Heart left ventricle (tissue), 16 donors: Measurements from ENCODE around the gene WDR90. TPM values are rescaled to one million over a fixed set of nuclear protein-coding genes. Genes with fewer than 3 reads are reported as not detected.

Experiments
- ATAC-seq, 4 donors: fragments of 200-7000 bp; cut with Tn5 transposase; one replicate each; pipeline ENCODE4 v1.9.1; 2020 to 2022; ENCODE audit warnings: moderate library complexity in 4 of 4, mild to moderate bottlenecking in 3 of 4, moderate number of reproducible peaks in 1 of 4
- DNase-seq, 5 donors: peaks; one replicate each; pipeline ENCODE4 v3.0.0-alpha.2; 2020
- H3K27ac ChIP-seq, 12 donors: fragments of 200-600 bp; sonication (generic) in 4 of 12; one replicate each; pipeline versions ENCODE4 v1.5.0 to v1.8.0; 2016 to 2022; ENCODE audit warnings: mild to moderate bottlenecking in 2 of 12
- H3K27me3 ChIP-seq, 9 donors: fragments of 200-600 bp; sonication (generic) in 2 of 9; one replicate each; pipeline versions ENCODE4 v1.5.1 to v1.8.0; 2016 to 2022; ENCODE audit warnings: mild to moderate bottlenecking in 3 of 9
- H3K36me3 ChIP-seq, 9 donors: fragments of 200-600 bp; sonication (generic) in 2 of 9; one replicate each; pipeline versions ENCODE4 v1.5.0 to v1.8.0; 2018 to 2022; ENCODE audit warnings: mild to moderate bottlenecking in 2 of 9
- H3K4me1 ChIP-seq, 12 donors: fragments of 200-600 bp; sonication (generic) in 4 of 12; one replicate each; pipeline versions ENCODE4 v1.5.0 to v1.8.0; 2016 to 2022; ENCODE audit warnings: mild to moderate bottlenecking in 3 of 12
- H3K4me3 ChIP-seq, 12 donors: fragments of 200-600 bp; sonication (generic) in 4 of 12; one replicate each; pipeline versions ENCODE4 v1.5.0 to v1.8.0; 2017 to 2022; ENCODE audit warnings: mild to moderate bottlenecking in 9 of 12, moderate library complexity in 4 of 12
- H3K9me3 ChIP-seq, 12 donors: fragments of 200-600 bp; sonication (generic) in 4 of 12; one replicate each; pipeline versions ENCODE4 v1.5.0 to v1.8.0; 2016 to 2022; ENCODE audit warnings: mild to moderate bottlenecking in 1 of 12
- CTCF ChIP-seq, 12 donors: fragments of 200-600 bp; sonication (generic) in 4 of 12; IDR thresholded peaks; one replicate each; pipeline versions ENCODE4 v1.5.0 to v1.8.0; 2018 to 2022; ENCODE audit warnings: antibody characterized with exemption in 12 of 12, mild to moderate bottlenecking in 5 of 12
- POLR2A ChIP-seq, 2 donors: fragments of 450-650 bp; IDR thresholded peaks; one replicate each; pipeline ENCODE4 v1.6.1; 2017; ENCODE audit warnings: antibody characterized with exemption in 2 of 2, mild to moderate bottlenecking in 2 of 2, moderate library complexity in 2 of 2
- WGBS, 4 donors: extraction: QIAGEN DNeasy Blood & Tissue Kit in 2 of 4; methylation state at CpG; one replicate each; pipeline versions ENCODE4 v1.1.5 to v1.1.7; 2013 to 2018; 5-methylcytosine and 5-hydroxymethylcytosine counted together
- intact Hi-C, 10 donors: fragments of 100-400 bp; cut with DNase I; formaldehyde crosslinking; loops; one replicate each; pipeline versions ENCODE4 v1.11.1 to v1.14.2; 2022
- polyA plus RNA-seq, 2 donors: library from polyadenylated mRNA; stranded (reverse); fragments of 200-250 nt; gene quantifications; one replicate each; pipeline ENCODE4 v1.2.3, GENCODE V29; 2013
- total RNA-seq, 9 donors: library from RNA; depleted of rRNA in 2 of 9; stranded (reverse); fragments of >200 nt in 2 of 9; fragmentation: NEBNext Ultra II Directional in 3 of 9; extraction: Animal tissue kit (Norgen Biotek cat#: 25700) in 3 of 9; gene quantifications; one replicate each; pipeline versions ENCODE4 v1.1.0 to v1.2.4, GENCODE V29; 2016 to 2023
- donor health status: ischemic (EF 13 %, LVEDD 7.1; RV severe dilation, severe dysfunction).
- donor health status: healthy with polysubstance abuse.
- donor health status: DM: no; HTN: yes; CAD: no.
- donor health status: DM: no; HTN: no; CAD: no.
- donor health status: ischemic (EF 25% LVEDD 6.9; RV normal size, moderate dysfunction).
- donor health status: ischemic (EF 25% LVEDD 5.7; RV mildly dilated, moderate dysfunction).
- donor health status: healthy.
- donor health status: DM: yes; HTN: yes; CAD: no.
- donor health status: ischemic (EF 35%, LVEDD 5.7; RV mildly dilated, moderate dysfunction).
- donor health status: nonischemic (EF 11% LVEDD 7.7; RV severe dilation, severe dysfunction).
- donor health status: DM: yes; HTN: yes; CAD: no.
- donor health status: PGD.
- donor health status: ischemic (EF 29% LVEDD 5.4; RV normal size, mild dysfunction).
- donor health status: nonischemic (EF 23%, LVEDD 6.1; RV moderate dilation, normal function).

Gene WDR90
- total and polyA plus RNA-seq, 11 donors, result 3.7 to 17.4 (median 8.6) TPM

GRCh38 chr16:679814-680624 lies 30.9 kb downstream of the WDR90 start, which contains the start of gene STUB1:
TSS of gene STUB1 (plus strand) at chr16:680410. CDS start at chr16:680526, 116 bp downstream.
- Histone ChIP-seq H3K4me1 (peaks cover 13 to 62% (median 45%) of the 10 kb centered on the region in 12 donors), H3K27ac (peak within 1 kb of the TSS; percentile 92 to 99 (median 96)), H3K9me3 (no peaks in the 10 kb centered on the region), H3K4me3 (peak within 1 kb of the TSS; percentile 61 to 100 (median 78)), H3K36me3 (peaks cover 0 to 23% (median 19%) of the 10 kb centered on the region in 9 donors), H3K27me3 (no peaks in the 10 kb centered on the region)
- 1 to 2% (median 1%) methylated on average over 21 to 91 of the region's 91 CpGs for WGBS, 4 donors
- no peak for TF ChIP-seq CTCF (IDR thresholded peaks at IDR 0.05)
- peak; percentile 60 to 80 for TF ChIP-seq POLR2A (IDR thresholded peaks at IDR 0.05)
- intact Hi-C loops, result no loop called here
- peak; percentile 44 to 70 (median 68) for ATAC-seq
- DNase-seq, result peak; percentile 90 to 93 (median 90)

GRCh38 chr16:680625-680945 lies 31.4 kb downstream of the WDR90 start:
- Histone ChIP-seq H3K27me3 (no peaks in the 10 kb centered on the region), H3K9me3 (no peaks in the 10 kb centered on the region), H3K4me3 (peak overlapping the region; percentile 61 to 100 (median 78)), H3K27ac (peak overlapping the region; percentile 92 to 99 (median 96)), H3K36me3 (peaks cover 0 to 26% (median 19%) of the 10 kb centered on the region in 9 donors), H3K4me1 (peaks cover 14 to 62% (median 48%) of the 10 kb centered on the region in 12 donors)
- TF ChIP-seq POLR2A (IDR thresholded peaks at IDR 0.05) (no peak), CTCF (IDR thresholded peaks at IDR 0.05) (no peak)
- ATAC-seq (no peak), DNase-seq (no peak)
- 0 to 1% (median 0%) methylated on average over 11 to 38 of the region's 38 CpGs for WGBS, 4 donors
- intact Hi-C loops, result no loop called here

GRCh38 chr16:680967-681745 lies 32.0 kb downstream of the WDR90 start:
- no peak for TF ChIP-seq CTCF (IDR thresholded peaks at IDR 0.05)
- no peak for TF ChIP-seq POLR2A (IDR thresholded peaks at IDR 0.05)
- peaks cover 0 to 31% (median 19%) of the 10 kb centered on the region in 9 donors for H3K36me3 ChIP-seq
- WGBS, 4 donors, result 45 to 58% (median 50%) methylated on average over 32 to 44 of the region's 44 CpGs
- no peaks in the 10 kb centered on the region for H3K9me3 ChIP-seq
- peak overlapping the region; percentile 61 to 100 (median 78) for H3K4me3 ChIP-seq
- ATAC-seq (no peak), DNase-seq (peak in 1 of 5 donors; percentile 68)
- peaks cover 14 to 64% (median 52%) of the 10 kb centered on the region in 12 donors for H3K4me1 ChIP-seq
- intact Hi-C loops, result no loop called here
- H3K27ac ChIP-seq, result peak overlapping the region in 11 of 12 donors; percentile 93 to 99 (median 96)
- no peaks in the 10 kb centered on the region for H3K27me3 ChIP-seq
